IPS-18c (cell line): ENCODE results near the gene PIK3C2G.
"Not testable (repeated sequence)": the region's sequence is repeated elsewhere in the genome, so short reads cannot be mapped to it uniquely, and the experiment has no call there.

Source experiments
- H3K4me3 ChIP-seq: 2 replicates; pipeline ENCODE4 v1.7.0; 2013; ENCODE audit warnings: low read depth, mild to moderate bottlenecking, low read length, moderate library complexity; ENCODE audit not compliant: insufficient read depth
- H3K9me3 ChIP-seq: one replicate; pipeline ENCODE4 v1.6.1; 2013; ENCODE audit warnings: mild to moderate bottlenecking, low read length, moderate library complexity; ENCODE audit not compliant: control insufficient read depth, insufficient read depth

PIK3C2G gene

DNA sequence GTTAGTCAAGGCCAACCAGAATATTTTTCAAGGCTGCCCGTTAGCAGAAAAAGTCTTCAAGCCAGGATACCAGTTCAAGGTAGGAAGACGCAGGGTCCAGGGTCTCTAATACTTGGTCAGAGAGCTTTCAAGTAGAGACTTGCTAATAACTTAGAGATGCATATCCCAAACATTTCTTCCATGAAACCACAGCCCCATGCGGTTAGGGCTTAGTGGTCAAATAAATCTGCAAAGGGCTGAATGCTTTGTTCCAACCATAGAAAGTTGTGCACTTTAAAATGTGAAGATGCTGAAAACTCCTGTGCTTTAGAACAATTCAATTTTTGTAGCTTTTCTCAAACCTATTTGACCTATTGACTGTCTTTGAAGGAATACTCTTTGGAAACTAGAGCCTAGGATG, 208.9 kb downstream of the PIK3C2G start:
- Histone ChIP-seq H3K4me3 (no peak overlapping the region), H3K9me3 (no peaks in the 10 kb centered on the region)

DNA sequence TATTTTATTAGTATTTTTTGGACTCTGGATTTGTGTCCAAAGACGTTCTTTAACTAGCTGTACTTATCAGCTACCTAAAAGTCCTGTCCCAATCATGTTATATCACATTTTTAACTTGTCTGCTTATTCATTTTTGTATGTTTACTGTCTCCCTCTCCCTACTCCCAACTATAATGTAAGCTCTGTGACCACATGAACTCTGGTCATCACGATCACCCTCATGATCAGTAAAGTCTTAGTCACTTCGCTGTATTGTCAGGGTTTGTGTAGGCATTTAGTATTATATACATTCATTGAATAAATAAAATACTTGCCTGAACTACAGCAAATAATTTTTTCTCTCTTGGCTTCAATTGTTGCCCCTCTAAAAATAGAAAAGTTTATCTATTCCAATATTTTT, 211.0 kb downstream of the PIK3C2G start:
- Histone ChIP-seq H3K4me3 (no peak overlapping the region), H3K9me3 (no peaks in the 10 kb centered on the region)

GRCh38 chr12:18472806-18473205, 211.5 kb downstream of the PIK3C2G start:
- no peak overlapping the region for H3K4me3 ChIP-seq

GRCh38 chr12:18476861-18477260, 215.5 kb downstream of the PIK3C2G start:
- no peak overlapping the region for H3K4me3 ChIP-seq
- H3K9me3 ChIP-seq = no peaks in the 10 kb centered on the region

More at GRCh38 chr12:18472806-18473205, 211.5 kb downstream of the PIK3C2G start:
- no peaks in the 10 kb centered on the region for H3K9me3 ChIP-seq

DNA sequence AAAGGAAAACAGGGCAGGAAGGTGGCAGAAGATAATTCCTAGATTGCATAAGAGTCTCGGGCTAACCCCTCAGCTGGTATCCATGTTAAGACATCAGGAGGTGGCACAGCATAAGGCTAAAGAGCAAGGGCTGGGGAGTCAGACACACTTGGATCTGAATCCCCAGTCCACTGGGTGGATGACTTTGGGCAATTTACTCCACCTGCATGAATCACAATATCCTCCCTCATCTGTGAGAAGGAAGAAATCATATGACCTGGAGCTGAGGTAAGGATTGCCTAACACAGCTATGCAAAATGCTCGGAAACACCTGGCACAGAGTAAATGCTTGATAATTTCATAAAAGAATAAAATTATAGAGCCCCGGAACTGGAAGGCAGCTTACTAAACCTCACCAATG, 217.9 kb downstream of the PIK3C2G start:
- no peak overlapping the region for H3K4me3 ChIP-seq
- H3K9me3 ChIP-seq = no peaks in the 10 kb centered on the region

DNA sequence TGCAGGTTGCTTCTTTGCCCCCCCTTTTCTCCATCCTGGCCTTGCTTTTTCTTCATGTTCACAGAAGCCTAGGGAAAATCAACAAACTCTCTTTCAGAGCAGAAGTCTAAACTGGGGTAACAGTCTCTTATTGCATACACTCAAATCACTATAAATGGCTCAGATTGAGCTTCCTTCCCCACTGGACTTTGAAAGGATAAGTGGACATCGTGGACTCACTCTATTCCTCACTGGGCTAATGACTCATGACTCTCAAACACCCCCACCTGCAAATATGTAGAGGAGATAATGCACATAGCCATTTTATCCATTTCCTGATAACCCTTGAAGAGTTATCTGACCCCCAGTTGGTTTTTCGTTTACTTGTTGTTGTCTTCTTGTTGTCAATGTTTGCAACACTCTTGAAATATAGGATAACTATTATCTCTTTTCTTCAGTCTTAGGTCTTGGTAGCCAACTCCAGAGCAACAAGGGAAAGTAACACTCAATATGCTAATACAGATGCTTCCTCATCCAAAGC, 221.3 kb downstream of the PIK3C2G start:
- no peak overlapping the region for H3K4me3 ChIP-seq

DNA sequence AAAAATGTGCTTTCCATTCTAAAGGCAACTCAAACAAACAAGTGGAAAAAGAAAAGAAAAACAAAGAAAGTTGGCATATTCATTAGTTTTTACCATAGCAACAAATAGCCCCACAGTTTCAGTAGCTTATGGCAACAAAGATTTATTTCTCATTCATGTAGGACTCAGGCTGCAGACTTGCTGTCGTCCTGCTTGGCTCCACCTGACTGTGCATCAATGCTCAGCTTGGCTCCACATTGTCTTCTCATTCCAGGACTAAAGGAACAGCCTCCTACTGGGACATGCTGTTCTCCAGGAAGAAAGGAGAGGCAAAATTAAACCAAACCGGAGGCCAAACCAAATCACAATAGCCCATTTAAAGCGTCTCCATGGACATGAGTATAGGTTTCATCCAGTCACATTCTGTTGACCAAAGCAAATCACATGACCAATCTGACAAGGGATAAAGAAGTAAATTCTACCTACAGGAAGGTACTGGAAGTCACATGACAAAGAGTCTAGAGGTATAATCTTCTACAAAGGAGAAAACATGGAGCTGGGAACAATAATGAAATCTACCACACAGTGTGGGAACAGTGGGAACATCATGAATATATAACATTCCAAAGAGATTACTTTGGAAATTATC, 222.5 kb downstream of the PIK3C2G start:
- no peak overlapping the region for H3K4me3 ChIP-seq
- H3K9me3 ChIP-seq = no peaks in the 10 kb centered on the region

More for the DNA sequence above, 221.3 kb downstream of the PIK3C2G start:
- no peaks in the 10 kb centered on the region for H3K9me3 ChIP-seq

DNA sequence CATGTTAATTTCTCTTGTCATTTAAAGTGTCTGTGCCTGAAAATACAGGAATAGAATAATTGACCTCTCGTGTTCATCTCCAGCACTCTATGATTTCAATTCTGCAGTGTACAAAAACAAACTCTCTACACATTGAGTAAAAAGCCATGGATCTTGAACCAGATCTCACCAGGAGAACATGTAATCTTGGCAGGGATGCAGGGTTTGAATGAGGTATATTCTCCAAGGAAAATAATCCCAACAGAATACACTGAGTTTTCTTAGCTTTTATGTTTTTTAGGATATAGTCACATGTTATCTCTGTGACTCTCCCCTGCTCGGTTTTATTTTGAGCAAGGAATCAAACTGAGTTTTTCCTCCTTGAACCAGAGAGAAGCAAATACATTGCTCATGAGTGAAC, 224.7 kb downstream of the PIK3C2G start:
- Histone ChIP-seq H3K9me3 (no peaks in the 10 kb centered on the region), H3K4me3 (no peak overlapping the region)

DNA sequence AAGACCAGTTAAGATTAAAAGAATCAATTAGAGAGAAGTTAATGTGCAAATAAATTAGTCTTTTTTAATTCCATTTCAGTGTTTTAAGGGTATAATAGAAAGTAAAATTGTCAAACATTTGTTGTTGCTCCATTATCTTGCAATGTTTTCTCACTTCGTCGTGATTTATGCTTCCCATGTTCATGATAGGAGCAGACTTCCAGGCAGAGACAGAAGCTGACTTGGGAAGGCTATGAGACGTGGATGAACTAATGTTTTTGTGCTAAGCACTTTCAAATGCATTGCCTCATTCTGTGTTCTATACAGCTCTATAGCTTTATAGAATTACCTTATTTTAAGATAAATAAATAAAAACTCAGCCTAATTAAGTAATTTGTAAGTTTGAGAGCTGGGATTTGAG, 226.2 kb downstream of the PIK3C2G start:
- H3K9me3 ChIP-seq = no peaks in the 10 kb centered on the region
- H3K4me3 ChIP-seq = no peak overlapping the region

DNA sequence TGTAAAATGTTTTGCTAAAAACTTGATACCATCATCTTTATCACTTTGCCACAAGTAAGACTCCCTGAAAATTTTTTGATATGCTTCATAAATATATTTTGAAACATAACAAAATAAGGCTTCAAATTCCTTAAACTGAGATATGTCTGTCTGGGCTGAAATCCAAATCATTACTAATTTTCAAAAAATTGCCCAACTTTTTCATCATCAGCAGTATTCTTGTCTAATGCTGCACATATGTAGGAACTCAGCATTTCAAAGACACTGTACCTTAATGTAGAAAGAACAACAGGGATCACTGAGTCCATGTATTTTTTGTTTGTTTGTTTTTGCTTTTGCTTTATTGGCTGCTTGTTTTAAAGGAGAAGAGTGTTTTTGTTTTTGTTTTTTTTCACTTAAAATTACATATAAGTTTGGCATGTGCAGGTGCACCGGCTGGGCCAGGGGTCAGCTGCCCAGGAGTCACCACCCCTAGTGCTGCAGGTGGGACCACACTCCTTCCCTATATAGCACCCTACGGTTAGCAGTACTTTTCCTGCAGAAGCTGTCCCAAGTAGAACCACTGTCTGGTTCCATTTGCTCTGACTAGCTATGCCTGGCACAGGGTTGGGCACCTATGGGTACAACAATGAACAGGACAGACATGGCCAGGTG, 231.2 kb downstream of the PIK3C2G start:
- H3K4me3 ChIP-seq = no peak overlapping the region

GRCh38 chr12:18496156-18496555, 234.8 kb downstream of the PIK3C2G start:
- H3K4me3 ChIP-seq = no peak overlapping the region
- no peaks in the 10 kb centered on the region for H3K9me3 ChIP-seq

More for the DNA sequence above, 231.2 kb downstream of the PIK3C2G start:
- no peaks in the 10 kb centered on the region for H3K9me3 ChIP-seq

GRCh38 chr12:18500160-18500574, 238.8 kb downstream of the PIK3C2G start:
- H3K9me3 ChIP-seq = not testable (repeated sequence)

GRCh38 chr12:18500736-18501135, 239.4 kb downstream of the PIK3C2G start:
- H3K4me3 ChIP-seq, H3K9me3 ChIP-seq: not testable (repeated sequence)

More at GRCh38 chr12:18500160-18500574, 238.8 kb downstream of the PIK3C2G start:
- not testable (repeated sequence) for H3K4me3 ChIP-seq

GRCh38 chr12:18502422-18502968, 241.2 kb downstream of the PIK3C2G start:
- Histone ChIP-seq H3K4me3 (no peak overlapping the region), H3K9me3 (no peaks in the 10 kb centered on the region)

DNA sequence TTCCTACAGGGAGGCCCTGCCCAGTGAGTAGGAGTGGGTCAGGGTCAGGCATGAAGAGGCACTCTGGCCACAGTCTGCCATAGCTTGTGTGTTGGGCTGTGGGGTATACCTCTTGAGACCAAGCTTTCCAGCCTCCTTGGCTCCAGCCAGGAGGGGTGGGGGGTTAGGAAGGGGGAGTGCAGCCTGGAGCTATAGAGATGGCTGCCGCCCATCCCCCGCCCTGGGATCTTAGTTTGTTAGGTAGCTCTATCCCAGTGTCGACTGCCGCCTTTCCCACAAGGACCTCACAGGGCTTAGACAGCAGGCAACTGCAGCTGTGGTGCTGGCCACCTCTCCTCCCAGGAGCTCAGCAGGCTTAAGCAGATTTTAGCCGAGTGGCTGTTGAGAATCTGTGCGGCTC, 260.1 kb downstream of the PIK3C2G start:
- H3K4me3 ChIP-seq = peak overlapping the region; percentile 9; the same call in 1 of the 2 replicates
- H3K9me3 ChIP-seq = no peaks in the 10 kb centered on the region

DNA sequence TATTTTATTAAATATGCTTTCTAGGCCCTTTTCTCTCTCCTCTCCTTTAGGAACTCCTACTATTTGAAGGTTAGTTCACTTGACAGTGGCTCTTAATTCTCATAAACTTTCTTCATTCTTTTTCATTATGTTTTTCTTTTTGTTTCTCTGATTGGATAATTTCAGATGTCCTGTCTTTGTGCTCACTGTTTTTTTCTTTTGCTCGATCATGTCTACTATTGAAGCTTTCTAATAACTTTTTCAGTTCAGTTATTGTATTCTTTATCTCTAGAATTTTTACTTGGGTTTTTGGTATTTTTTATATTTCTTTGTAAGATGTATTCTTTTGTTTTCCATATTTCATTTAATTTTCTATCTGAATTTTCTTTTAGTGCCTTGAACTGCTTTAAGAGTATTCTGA, 261.5 kb downstream of the PIK3C2G start:
- no peak overlapping the region for H3K4me3 ChIP-seq
- H3K9me3 ChIP-seq = no peaks in the 10 kb centered on the region

GRCh38 chr12:18542497-18542896, 281.2 kb downstream of the PIK3C2G start:
- H3K4me3 ChIP-seq, H3K9me3 ChIP-seq: not testable (repeated sequence)

DNA sequence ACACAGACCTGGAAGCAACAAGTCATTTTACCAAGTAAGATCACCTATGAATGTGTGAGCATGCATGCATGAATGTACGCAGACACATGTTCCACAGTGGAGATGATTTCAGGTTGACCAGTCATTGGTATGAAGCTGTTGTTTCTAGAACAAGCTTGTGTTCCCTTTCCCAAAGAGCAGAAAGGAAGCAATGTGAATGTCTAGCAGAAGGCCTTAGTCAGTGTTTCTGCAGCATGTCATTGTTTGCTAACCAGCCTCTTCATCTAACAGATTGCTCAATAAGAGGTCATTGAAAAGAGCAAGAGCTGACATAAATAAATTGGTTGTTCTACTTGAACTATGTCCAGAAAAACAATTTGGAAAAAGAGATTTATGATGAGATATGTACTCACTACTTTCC, 285.1 kb downstream of the PIK3C2G start:
- H3K4me3 ChIP-seq = no peak overlapping the region
- H3K9me3 ChIP-seq = no peaks in the 10 kb centered on the region
